ENCODE data around the gene RBMS1.

RBMS1 gene

DNA sequence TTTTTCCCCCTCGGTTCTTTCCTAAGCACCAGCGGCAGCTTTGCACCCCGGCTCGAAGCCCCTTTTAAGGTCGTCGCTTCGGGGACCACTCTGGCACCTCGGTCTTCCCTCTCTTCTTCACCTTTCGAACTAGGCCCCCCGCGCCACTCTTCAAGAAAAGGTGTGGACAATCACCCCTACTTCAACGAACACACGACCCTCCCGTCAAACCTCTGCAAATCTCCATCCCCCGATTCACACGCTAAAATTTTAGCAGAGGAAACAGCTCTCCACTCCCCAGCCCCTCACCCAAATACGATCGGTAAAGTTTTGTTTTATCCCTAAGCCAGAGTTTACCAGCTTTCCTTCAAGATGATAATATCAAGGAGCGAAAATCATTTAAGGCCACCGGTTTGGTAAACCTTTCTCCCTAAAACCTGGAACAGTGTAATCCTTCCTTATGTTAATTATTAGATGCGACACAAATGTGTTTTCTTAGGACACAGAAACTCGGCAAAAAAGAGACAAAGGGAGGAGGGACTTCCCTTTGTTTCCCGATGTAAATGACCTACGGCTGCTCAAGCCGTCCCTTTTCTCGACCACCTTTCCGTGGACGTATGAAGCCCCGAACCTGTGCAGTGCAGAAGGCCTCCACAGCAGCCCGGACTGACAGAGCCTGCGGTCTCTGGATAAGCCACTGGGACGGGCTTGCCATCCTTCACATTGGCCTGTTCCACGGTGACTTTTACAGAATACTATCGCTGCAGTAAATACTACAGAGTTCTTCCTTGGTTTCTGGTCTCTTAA lies 85.2 kb downstream of the RBMS1 start:
- no peak for DNase-seq (ENCODE audit: low read depth)

DNA sequence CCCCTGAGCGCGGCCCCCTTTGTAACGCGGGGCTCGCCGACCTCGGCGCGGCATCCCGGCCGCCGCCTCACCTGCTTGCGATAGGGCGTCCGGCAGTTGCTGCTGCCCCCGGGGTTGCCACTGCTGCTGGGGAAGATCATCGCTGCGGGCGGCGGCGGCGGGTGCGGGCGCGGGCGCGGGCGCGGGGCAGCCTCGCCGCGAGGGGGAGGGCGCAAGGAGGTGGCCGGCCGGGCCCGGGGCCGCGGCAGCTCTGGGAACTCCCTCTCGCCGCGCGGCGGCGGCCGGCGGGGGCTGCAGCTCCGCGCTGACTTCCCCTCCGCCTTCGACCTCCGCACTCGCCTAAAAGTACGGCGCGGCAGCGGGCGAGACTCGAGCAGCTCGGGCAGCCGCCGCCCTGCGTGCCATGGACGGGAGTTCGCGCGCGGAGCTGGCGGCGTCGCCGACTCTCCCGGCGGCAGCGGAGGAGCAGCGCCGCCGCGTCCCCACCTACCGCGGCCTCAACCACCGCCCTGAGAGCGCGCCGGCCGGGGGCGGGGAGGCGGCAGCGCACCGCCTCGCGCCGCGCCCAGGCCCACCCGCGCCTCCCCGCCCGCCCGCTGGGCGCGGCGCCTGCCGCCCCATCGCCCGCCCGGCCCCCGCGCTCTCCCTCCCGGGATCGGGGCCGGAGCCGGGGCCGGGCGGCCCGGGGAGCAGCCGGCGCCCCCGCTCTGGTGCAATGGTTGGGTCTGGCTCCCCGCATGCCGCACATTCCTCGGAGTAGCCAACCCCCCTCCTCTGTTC lies 86.0 kb downstream of the RBMS1 start:
- peak; percentile 48 for DNase-seq (ENCODE audit: low read depth)

GRCh38 chr2:160406591-160407392 lies 86.8 kb downstream of the RBMS1 start:
- peak; percentile 57 for DNase-seq (ENCODE audit: low read depth)

GRCh38 chr2:160405077-160405867 lies 88.3 kb downstream of the RBMS1 start:
- no peak for DNase-seq (ENCODE audit: low read depth)

- DNase-seq (ENCODE audit: low read depth) = no peak
These were observed 90.3 kb downstream of the RBMS1 start for GRCh38 chr2:160402997-160403979.

DNA sequence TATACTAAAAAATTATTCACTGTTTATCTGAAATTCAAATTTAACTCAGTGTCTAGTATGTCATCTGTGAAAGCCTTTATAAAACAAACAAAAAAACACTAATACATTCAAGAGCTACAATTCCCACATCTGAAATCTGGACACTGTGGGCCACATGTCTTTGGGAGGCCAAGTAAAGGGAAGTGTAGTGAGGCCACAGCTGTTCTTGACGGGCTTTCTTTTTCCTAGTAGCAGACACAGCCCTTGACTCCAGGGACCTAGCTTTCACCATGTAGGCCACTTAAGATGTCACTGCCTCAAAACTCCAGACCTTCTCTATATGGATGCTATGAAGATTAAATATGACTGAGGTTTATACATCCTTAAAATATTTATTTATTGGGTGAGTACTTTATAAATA lies 91.1 kb downstream of the RBMS1 start:
- no peak for DNase-seq (ENCODE audit: low read depth)

GRCh38 chr2:160401895-160402294 lies 91.7 kb downstream of the RBMS1 start:
- no peak for DNase-seq (ENCODE audit: low read depth)

GRCh38 chr2:160399880-160400279 lies 93.7 kb downstream of the RBMS1 start:
- DNase-seq (ENCODE audit: low read depth) = no peak

GRCh38 chr2:160397530-160397865 lies 96.1 kb downstream of the RBMS1 start:
- no peak for DNase-seq (ENCODE audit: low read depth)

- DNase-seq (ENCODE audit: low read depth) = no peak
These were observed 99.5 kb downstream of the RBMS1 start for GRCh38 chr2:160394153-160394552.

- DNase-seq (ENCODE audit: low read depth) = no peak
These were observed 101.4 kb downstream of the RBMS1 start for GRCh38 chr2:160392201-160392600.

- no peak for DNase-seq (ENCODE audit: low read depth)
These were observed 102.8 kb downstream of the RBMS1 start for GRCh38 chr2:160390544-160391455.

GRCh38 chr2:160389875-160390274 lies 103.7 kb downstream of the RBMS1 start:
- DNase-seq (ENCODE audit: low read depth) = no peak

GRCh38 chr2:160388464-160389263 lies 104.9 kb downstream of the RBMS1 start:
- peak; percentile 14 for DNase-seq (ENCODE audit: low read depth)

DNA sequence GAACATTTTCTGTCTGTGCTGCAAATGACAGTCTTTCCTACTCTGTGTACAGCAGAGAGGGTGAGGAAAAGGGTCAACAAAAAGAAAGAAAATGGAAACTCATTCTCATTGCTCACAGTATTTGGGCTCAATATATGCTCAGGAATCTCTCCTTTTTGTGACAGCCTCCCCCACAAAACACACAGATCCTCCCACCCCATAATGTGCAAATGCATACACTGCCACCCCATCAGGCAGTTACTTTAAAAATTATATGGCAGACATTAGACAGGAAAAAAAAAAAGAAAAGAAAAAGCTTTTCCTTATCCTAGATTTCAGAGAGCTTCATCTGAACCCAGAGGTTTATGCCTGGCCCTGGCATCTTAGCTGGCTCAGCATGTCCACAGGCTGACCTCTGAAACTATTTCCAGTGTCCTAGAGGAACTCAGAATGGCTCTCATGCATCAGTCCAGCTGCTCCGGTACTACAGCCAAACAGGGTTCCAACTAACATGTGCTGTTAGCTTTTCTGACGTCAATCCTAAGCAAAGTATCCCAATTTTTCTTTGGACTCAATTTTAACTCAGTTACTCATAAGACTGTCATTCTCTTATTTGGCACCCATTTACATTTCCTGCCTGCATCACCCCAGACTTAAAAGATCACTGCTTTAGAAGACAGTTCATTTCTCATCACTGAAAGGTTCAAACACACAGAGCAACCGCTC lies 105.9 kb downstream of the RBMS1 start:
- no peak for DNase-seq (ENCODE audit: low read depth)

GRCh38 chr2:160384791-160385190 lies 108.8 kb downstream of the RBMS1 start:
- DNase-seq (ENCODE audit: low read depth) = no peak

- no peak for DNase-seq (ENCODE audit: low read depth)
These were observed 112.1 kb downstream of the RBMS1 start for GRCh38 chr2:160381425-160381951.

DNA sequence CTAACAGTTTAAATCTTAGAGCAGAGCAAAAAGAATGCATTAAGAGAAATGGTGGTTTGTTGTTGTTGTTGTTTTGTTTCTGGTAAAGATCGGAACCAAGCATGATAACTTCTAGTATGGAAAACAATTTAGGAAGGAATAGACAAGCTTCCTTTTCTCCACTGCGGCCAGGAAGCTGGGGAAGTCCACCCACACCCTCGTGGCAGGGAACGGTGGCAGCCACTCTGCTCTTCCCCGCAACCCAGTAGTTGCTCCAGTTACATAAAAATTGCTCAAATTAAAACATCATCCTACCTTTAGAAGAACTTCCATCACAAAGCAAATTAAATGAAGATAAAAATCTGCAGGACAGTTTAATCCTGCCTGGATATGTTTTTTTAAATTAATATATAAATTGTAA lies 113.0 kb downstream of the RBMS1 start:
- DNase-seq (ENCODE audit: low read depth) = no peak

All from activated T-helper 1 cell treated with Interleukin-2 at 50 U/mL for 16 hours (primary cell).